K562 (cell line): ENCODE results near the gene FMN2. TPM values are rescaled to one million over a fixed set of nuclear protein-coding genes. Genes with fewer than 3 reads are reported as not detected.

Experiments used
- ATAC-seq: fragments of 200-7000 bp; cut with Tn5 transposase; 3 replicates; pipeline ENCODE4 v1.9.1; 2020; ENCODE audit warnings: moderate library complexity
- BruUV-seq: library from RNA; stranded (reverse); fragments of 400-500 nt; replicated peaks from 2 replicates; lab custom pipeline; 2021; lab: Mats Ljungman, UMichigan
- CTCF ChIA-PET: fragments of 300-600 bp; formaldehyde crosslinking; extraction: SDS; loops from one replicate; lab custom pipeline; 2021; ENCODE audit warnings: low intra/inter-chr PET ratio; lab: Yijun Ruan, JAX
- POLR2A ChIA-PET: fragments of 300-600, 350-650 bp; sonication (Branson Sonifier 250); formaldehyde crosslinking; extraction: SDS; loops from one replicate; lab custom pipeline; 2021; ENCODE audit warnings: antibody characterized with exemption, inconsistent platforms; lab: Yijun Ruan, JAX
- DNase-seq, 4 experiments: peaks; one replicate each; pipeline versions ENCODE4 v3.0.0 to v3.0.0-alpha.2; 2011 to 2018; ENCODE audit warnings: low spot score in 3 of 4, mixed read lengths in 3 of 4; ENCODE audit errors: extremely low read depth in 1 of 4
- FAIRE-seq: peaks from 2 replicates; lab custom pipeline; 2011; peaks lifted over from hg19 to GRCh38; lab: Jason Lieb, UNC
- H2AFZ ChIP-seq: 2 replicates; pipeline ENCODE4 v1.6.0; 2011; ENCODE audit warnings: low read depth, low read length, control low read depth, inconsistent platforms
- H3K27ac ChIP-seq: fragments of 200-600 bp; 3 replicates; pipeline ENCODE4 v1.8.0; 2011; ENCODE audit warnings: low read depth, mild to moderate bottlenecking, control low read depth, inconsistent platforms, low read length, moderate library complexity, mixed read lengths; ENCODE audit errors: extremely low read depth
- H3K27me3 ChIP-seq, 2 experiments: fragments of 300-600 bp in 1 of 2; 2 replicates in 1 of 2; 3 replicates in 1 of 2; pipeline versions ENCODE4 v1.6.0 to v1.8.0; 2011; ENCODE audit warnings: inconsistent platforms in 2 of 2, low read length in 2 of 2, mild to moderate bottlenecking in 1 of 2, mixed read lengths in 1 of 2, moderate library complexity in 1 of 2; ENCODE audit not compliant: control insufficient read depth in 2 of 2, insufficient read depth in 2 of 2
- H3K36me3 ChIP-seq: fragments of 300-600 bp; 3 replicates; pipeline ENCODE4 v1.8.0; 2011; ENCODE audit warnings: mild to moderate bottlenecking, low read length, inconsistent platforms; ENCODE audit not compliant: control insufficient read depth, insufficient read depth
- H3K4me1 ChIP-seq, 2 experiments: fragments of 200-600 bp in 1 of 2; replicated peaks in 1 of 2; 2 replicates in 1 of 2; 3 replicates in 1 of 2; pipeline versions ENCODE4 v1.5.1 to v1.8.0; 2011; ENCODE audit warnings: inconsistent platforms in 2 of 2, low read length in 2 of 2, mild to moderate bottlenecking in 1 of 2, mixed read lengths in 1 of 2, moderate library complexity in 1 of 2; ENCODE audit not compliant: control insufficient read depth in 2 of 2, insufficient read depth in 2 of 2
- H3K4me2 ChIP-seq: 2 replicates; pipeline ENCODE4 v1.6.1; 2011; ENCODE audit warnings: low read length, control low read depth, inconsistent platforms, mixed read lengths; ENCODE audit not compliant: insufficient read depth
- H3K4me3 ChIP-seq: fragments of 200-600 bp; sonication (generic), shearing (Covaris generic); 2 replicates; pipeline ENCODE4 v1.5.1; 2016; ENCODE audit warnings: control low read depth, inconsistent platforms
- H3K79me2 ChIP-seq: fragments of 200-600 bp; 3 replicates; pipeline ENCODE4 v1.8.0; 2011; ENCODE audit warnings: low read length, inconsistent platforms; ENCODE audit not compliant: control insufficient read depth, insufficient read depth
- H3K9ac ChIP-seq, 2 experiments: 2 replicates each; pipeline versions ENCODE4 v1.6.0 to v1.6.1; 2011; ENCODE audit warnings: low read depth in 2 of 2, low read length in 2 of 2, control low read depth in 1 of 2, inconsistent platforms in 1 of 2, mild to moderate bottlenecking in 1 of 2, mixed read lengths in 1 of 2; ENCODE audit not compliant: insufficient read depth in 1 of 2
- H3K9me1 ChIP-seq: one replicate; pipeline ENCODE4 v1.6.0; 2011; ENCODE audit warnings: inconsistent platforms, mild to moderate bottlenecking, low read length, moderate library complexity; ENCODE audit not compliant: control insufficient read depth, insufficient read depth
- H3K9me3 ChIP-seq: replicated peaks from 2 replicates; pipeline ENCODE4 v1.5.1; 2011; ENCODE audit warnings: low read depth, low read length, inconsistent platforms; ENCODE audit not compliant: control insufficient read depth, insufficient read depth
- H4K20me1 ChIP-seq: replicated peaks from 2 replicates; pipeline ENCODE4 v1.6.1; 2011; ENCODE audit warnings: low read length, inconsistent platforms, mixed read lengths; ENCODE audit not compliant: control insufficient read depth, insufficient read depth
- ARHGAP35 ChIP-seq: fragments of 450-650 bp; IDR thresholded peaks from 2 replicates; pipeline ENCODE4 v1.6.1; 2018; ENCODE audit not compliant: partially characterized antibody
- ATF7 ChIP-seq: fragments of 450-650 bp; IDR thresholded peaks from 2 replicates; pipeline ENCODE4 v1.7.1; 2014; ENCODE audit warnings: mild to moderate bottlenecking, moderate library complexity
- DIDO1 ChIP-seq: fragments of 450-650 bp; IDR thresholded peaks from 2 replicates; pipeline ENCODE4 v1.6.1; 2016; ENCODE audit warnings: low read depth, missing biosample characterization, missing genetic modification characterization
- IRF2 ChIP-seq: sonication (generic); formaldehyde crosslinking; IDR thresholded peaks from 2 replicates; pipeline ENCODE4 v1.8.1; 2022; ENCODE audit warnings: mild to moderate bottlenecking, missing genetic modification reagents
- NFXL1 ChIP-seq: fragments of 450-650 bp; formaldehyde crosslinking; IDR thresholded peaks from 2 replicates; pipeline ENCODE4 v1.4.0; 2021; ENCODE audit warnings: mild to moderate bottlenecking
- POLR2AphosphoS2 ChIP-seq: IDR thresholded peaks from 2 replicates; pipeline ENCODE4 v1.6.1; 2012; ENCODE audit warnings: low read length, improper control_type of control experiment
- SIRT6 ChIP-seq: IDR thresholded peaks from one replicate; pipeline ENCODE4 v1.6.1; 2012; ENCODE audit warnings: low read depth, mild to moderate bottlenecking, control low read depth, inconsistent platforms, low read length, moderate library complexity
- STAG1 ChIP-seq: sonication (generic); formaldehyde crosslinking; IDR thresholded peaks from 2 replicates; pipeline ENCODE4 v1.5.0; 2020; ENCODE audit warnings: missing genetic modification reagents, borderline replicate concordance
- TAF1 ChIP-seq: IDR thresholded peaks from 2 replicates; pipeline ENCODE4 v1.6.1; 2011; ENCODE audit warnings: mild to moderate bottlenecking, low read length, moderate library complexity; ENCODE audit not compliant: insufficient read depth, control insufficient read depth, severe bottlenecking; ENCODE audit errors: extremely low read depth
- U2AF2 ChIP-seq: fragments of 200-400 bp; formaldehyde crosslinking; optimal IDR thresholded peaks from 2 replicates; pipeline ENCODE3; 2017; ENCODE audit warnings: low read depth, mild to moderate bottlenecking, low read length
- ZNF134 ChIP-seq: fragments of 250-450 bp; sonication (Bioruptor Pico); conservative IDR thresholded peaks from 2 replicates; pipeline ENCODE4 v1.4.0; 2020
- ZNF274 ChIP-seq: IDR thresholded peaks from 2 replicates; pipeline ENCODE4 v1.6.1; 2011; ENCODE audit warnings: low read depth, mild to moderate bottlenecking, low read length, moderate library complexity, borderline replicate concordance
- ZNF445 ChIP-seq: fragments of 250-450 bp; sonication (Bioruptor Pico); IDR thresholded peaks from 2 replicates; pipeline ENCODE4 v1.4.0; 2020; ENCODE audit warnings: low read depth, mild to moderate bottlenecking, moderate library complexity
- WGBS: fragments of 100-300 bp; shearing (Covaris generic); methylation state at CpG from one replicate; pipeline ENCODE4 v1.1.6; 2016; ENCODE audit warnings: low coverage, mixed read lengths; ENCODE audit not compliant: insufficient coverage; ENCODE audit errors: missing lambda C conversion rate; 5-methylcytosine and 5-hydroxymethylcytosine counted together
- in situ Hi-C: fragments of 300-500 bp; cut with MboI; formaldehyde crosslinking; loops from 4 replicates; pipeline ENCODE4 v1.15.0; 2018; ENCODE audit warnings: inconsistent platforms, mixed read lengths
- intact Hi-C: fragments of 100-400 bp; cut with micrococcal nuclease; formaldehyde crosslinking; loops from 2 replicates; pipeline ENCODE4 v1.14.2; 2022
- polyA plus RNA-seq, 8 experiments: library from polyadenylated mRNA; depleted of rRNA in 4 of 8; stranded (reverse) in 5 of 8; unstranded in 3 of 8; fragments of >200 nt; fragmentation: Nextera tagmentation in 2 of 8; fragmentation: Illumina TruSeq in 1 of 8; extraction: Ambion mirVana in 2 of 8; extraction: Trizol in 1 of 8; gene quantifications; 2 replicates each; pipeline versions ENCODE4 v1.2.1 to v1.2.3, GENCODE V29; 2011 to 2014; ENCODE audit warnings: inconsistent platforms in 1 of 8, missing spikeins in 1 of 8
- total RNA-seq, 7 experiments: library from RNA; depleted of rRNA in 6 of 7; stranded (reverse); fragments of >200 nt in 6 of 7; fragmentation: Illumina TruSeq in 2 of 7; extraction: Trizol in 2 of 7; gene quantifications; 2 replicates each; pipeline versions ENCODE4 v1.2.1 to v1.2.3, GENCODE V29; 2011 to 2021; ENCODE audit warnings: low replicate concordance in 1 of 7
- TF ChIP-seq, protein P1 (sequence below): fragments of 450-650 bp; conservative IDR thresholded peaks from 2 replicates; pipeline ENCODE4 v1.6.1; 2016; ENCODE audit warnings: missing genetic modification characterization, low read depth, mild to moderate bottlenecking, missing compliant biosample characterization, moderate library complexity
- TF ChIP-seq, protein P2 (sequence below): sonication (generic); formaldehyde crosslinking; IDR thresholded peaks from 2 replicates; pipeline ENCODE4 v1.8.0; 2022; ENCODE audit warnings: mild to moderate bottlenecking, missing genetic modification reagents
- TF ChIP-seq, protein P3 (sequence below): conservative IDR thresholded peaks from 2 replicates; pipeline ENCODE4 v1.6.1; 2011; ENCODE audit warnings: low read depth, mild to moderate bottlenecking, low read length; ENCODE audit not compliant: control insufficient read depth

The FMN2 gene
- total and polyA plus RNA-seq, 9 of the 15 experiments (the other 6 are each of a cell fraction or from before 2014, with no cell fraction given) = 0.15 to 0.45 (median 0.16) TPM; not detected in 3

DNA sequence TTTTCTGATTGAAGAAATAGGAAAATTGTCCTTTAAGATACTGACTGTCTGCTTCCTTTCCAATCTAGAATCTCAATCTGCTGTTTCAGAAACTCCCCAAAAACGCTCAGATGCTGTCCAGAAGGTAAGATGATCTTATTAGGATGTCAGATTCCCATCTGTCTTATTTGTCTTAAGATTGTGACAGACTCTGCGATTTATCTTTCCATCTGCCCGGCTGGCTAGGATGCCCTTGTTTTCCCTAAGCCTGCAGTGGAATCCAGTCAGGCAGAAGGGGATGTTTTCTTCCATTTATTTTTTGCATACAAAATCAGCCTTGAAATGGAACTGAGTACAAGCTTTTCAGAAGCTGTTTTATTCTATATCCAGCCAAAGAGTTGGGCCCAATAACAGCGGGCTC, 96.5 kb downstream of the FMN2 start:
- Histone ChIP-seq H2AFZ (no peak overlapping the region), H3K4me2 (no peak overlapping the region), H3K4me3 (no peak overlapping the region), H3K9me3 (no peaks in the 10 kb centered on the region), H3K27me3 (no peaks in the 10 kb centered on the region), H3K4me1 (no peaks in the 10 kb centered on the region), H3K27ac (no peak overlapping the region), H4K20me1 (no peaks in the 10 kb centered on the region), H3K9ac (no peak overlapping the region), H3K9me1 (no peaks in the 10 kb centered on the region), H3K79me2 (no peaks in the 10 kb centered on the region), H3K36me3 (no peaks in the 10 kb centered on the region)
- ATAC-seq (no peak), DNase-seq (no peak), FAIRE-seq (no peak)
- ChIA-PET POLR2A (no interaction called here), CTCF (interaction anchor here (1.2 kb wide), 1 partner anchor 161 kb away, joined by 3 read pairs; no protein-coding TSS in a partner anchor)
- in situ Hi-C loops (no loop called here), intact Hi-C loops (no loop called here)
- no TSS peak for BruUV-seq
- no peak for TF ChIP-seq STAG1 (CRISPR knock-in tag)
- TF ChIP-seq DIDO1 = no peak
- TF ChIP-seq ZNF445 (CRISPR knock-in tag) = no peak
- TF ChIP-seq, protein P1, sequence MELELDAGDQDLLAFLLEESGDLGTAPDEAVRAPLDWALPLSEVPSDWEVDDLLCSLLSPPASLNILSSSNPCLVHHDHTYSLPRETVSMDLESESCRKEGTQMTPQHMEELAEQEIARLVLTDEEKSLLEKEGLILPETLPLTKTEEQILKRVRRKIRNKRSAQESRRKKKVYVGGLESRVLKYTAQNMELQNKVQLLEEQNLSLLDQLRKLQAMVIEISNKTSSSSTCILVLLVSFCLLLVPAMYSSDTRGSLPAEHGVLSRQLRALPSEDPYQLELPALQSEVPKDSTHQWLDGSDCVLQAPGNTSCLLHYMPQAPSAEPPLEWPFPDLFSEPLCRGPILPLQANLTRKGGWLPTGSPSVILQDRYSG = no peak
- TF ChIP-seq, protein P2, sequence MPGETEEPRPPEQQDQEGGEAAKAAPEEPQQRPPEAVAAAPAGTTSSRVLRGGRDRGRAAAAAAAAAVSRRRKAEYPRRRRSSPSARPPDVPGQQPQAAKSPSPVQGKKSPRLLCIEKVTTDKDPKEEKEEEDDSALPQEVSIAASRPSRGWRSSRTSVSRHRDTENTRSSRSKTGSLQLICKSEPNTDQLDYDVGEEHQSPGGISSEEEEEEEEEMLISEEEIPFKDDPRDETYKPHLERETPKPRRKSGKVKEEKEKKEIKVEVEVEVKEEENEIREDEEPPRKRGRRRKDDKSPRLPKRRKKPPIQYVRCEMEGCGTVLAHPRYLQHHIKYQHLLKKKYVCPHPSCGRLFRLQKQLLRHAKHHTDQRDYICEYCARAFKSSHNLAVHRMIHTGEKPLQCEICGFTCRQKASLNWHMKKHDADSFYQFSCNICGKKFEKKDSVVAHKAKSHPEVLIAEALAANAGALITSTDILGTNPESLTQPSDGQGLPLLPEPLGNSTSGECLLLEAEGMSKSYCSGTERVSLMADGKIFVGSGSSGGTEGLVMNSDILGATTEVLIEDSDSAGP (CRISPR knock-in tag) = no peak
- TF ChIP-seq, protein P3, sequence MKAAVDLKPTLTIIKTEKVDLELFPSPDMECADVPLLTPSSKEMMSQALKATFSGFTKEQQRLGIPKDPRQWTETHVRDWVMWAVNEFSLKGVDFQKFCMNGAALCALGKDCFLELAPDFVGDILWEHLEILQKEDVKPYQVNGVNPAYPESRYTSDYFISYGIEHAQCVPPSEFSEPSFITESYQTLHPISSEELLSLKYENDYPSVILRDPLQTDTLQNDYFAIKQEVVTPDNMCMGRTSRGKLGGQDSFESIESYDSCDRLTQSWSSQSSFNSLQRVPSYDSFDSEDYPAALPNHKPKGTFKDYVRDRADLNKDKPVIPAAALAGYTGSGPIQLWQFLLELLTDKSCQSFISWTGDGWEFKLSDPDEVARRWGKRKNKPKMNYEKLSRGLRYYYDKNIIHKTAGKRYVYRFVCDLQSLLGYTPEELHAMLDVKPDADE = no peak
- TF ChIP-seq NFXL1 (CRISPR knock-in tag) = no peak
- no peak for TF ChIP-seq POLR2AphosphoS2
- TF ChIP-seq U2AF2 = no peak
- TF ChIP-seq SIRT6 = no peak
- TF ChIP-seq IRF2 (CRISPR knock-in tag) = no peak
- TF ChIP-seq ATF7 = no peak
- no peak for TF ChIP-seq ZNF274
- no peak for TF ChIP-seq ARHGAP35
- no peak for TF ChIP-seq ZNF134 (CRISPR knock-in tag)
- no peak for TF ChIP-seq TAF1
- 0% methylated on average over 4 of the region's 4 CpGs for WGBS
